Measurements from ENCODE around the gene TAAR2. TPM values are rescaled to one million over a fixed set of nuclear protein-coding genes. Genes with fewer than 3 reads are reported as not detected.

TAAR2 gene
- total and polyA plus RNA-seq, 2 of the 13 experiments (the other 11 are each of a cell fraction or from before 2014, with no cell fraction given): not detected

DNA sequence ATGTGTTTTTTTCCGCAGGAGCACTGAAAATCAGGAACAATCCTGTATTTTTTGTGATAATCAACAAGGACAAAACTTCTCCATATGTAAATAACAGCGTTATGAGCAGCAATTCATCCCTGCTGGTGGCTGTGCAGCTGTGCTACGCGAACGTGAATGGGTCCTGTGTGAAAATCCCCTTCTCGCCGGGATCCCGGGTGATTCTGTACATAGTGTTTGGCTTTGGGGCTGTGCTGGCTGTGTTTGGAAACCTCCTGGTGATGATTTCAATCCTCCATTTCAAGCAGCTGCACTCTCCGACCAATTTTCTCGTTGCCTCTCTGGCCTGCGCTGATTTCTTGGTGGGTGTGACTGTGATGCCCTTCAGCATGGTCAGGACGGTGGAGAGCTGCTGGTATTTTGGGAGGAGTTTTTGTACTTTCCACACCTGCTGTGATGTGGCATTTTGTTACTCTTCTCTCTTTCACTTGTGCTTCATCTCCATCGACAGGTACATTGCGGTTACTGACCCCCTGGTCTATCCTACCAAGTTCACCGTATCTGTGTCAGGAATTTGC lies 53.8 kb downstream of the TAAR2 start, which contains the start of gene TAAR6:
Gene TAAR6, plus strand, starts transcription at position 102 of the 557 bp plus-strand sequence. Its CDS starts 0 bp downstream, at position 102.
- H4K20me1 ChIP-seq (ENCODE audit: insufficient read depth, low read length): no peaks in the 10 kb centered on the region; the same call in 1 of the 2 replicates
- no peak for ATAC-seq
- no peak for DNase-seq (ENCODE audit: low spot score)
- no peak for FAIRE-seq
- no peak for TF ChIP-seq REPIN1 (CRISPR knock-in tag; IDR thresholded peaks at IDR 0.05; ENCODE audit: borderline replicate concordance, low read depth)
- TF ChIP-seq ASH2L (IDR thresholded peaks at IDR 0.05; ENCODE audit: insufficient read length, low read depth, low read length): no peak
- no peak for TF ChIP-seq JUND (CRISPR knock-in tag; IDR thresholded peaks at IDR 0.05)
- TF ChIP-seq SALL2 (CRISPR knock-in tag; IDR thresholded peaks at IDR 0.05): no peak
- TF ChIP-seq TEAD3 (CRISPR knock-in tag; optimal IDR thresholded peaks at IDR 0.05; ENCODE audit: borderline replicate concordance): no peak
- H3K27ac ChIP-seq (ENCODE audit: extremely low read length, insufficient read depth, low read length): no peak within 1 kb of the TSS
- H3K4me2 ChIP-seq (ENCODE audit: low read depth, low read length): no peak within 1 kb of the TSS
- H3K4me3 ChIP-seq (replicated peaks in 1 of 3; ENCODE audit: insufficient read depth in 1 of 3, low read depth in 2 of 3, low read length in 3 of 3): no peak within 1 kb of the TSS
- H3K9me3 ChIP-seq (ENCODE audit: low read length): no peaks in the 10 kb centered on the region
- ChIA-PET POLR2A (no interaction called here), CTCF (ENCODE audit: low intra/inter-chr PET ratio, low total read pairs) (no interaction called here)
- H3K4me1 ChIP-seq (ENCODE audit: insufficient read depth, low read length): no peaks in the 10 kb centered on the region
- in situ Hi-C loops (cut with HindIII; ENCODE audit: extremely low pct_ligation_motif_present, low pct_unique_long_range_greater_than_20kb) (no loop called here), intact Hi-C loops (cut with micrococcal nuclease; ENCODE audit: unreplicated experiment) (no loop called here)
- H3K27me3 ChIP-seq (ENCODE audit: control insufficient read depth in 1 of 2, insufficient read depth in 2 of 2, low read length in 2 of 2): no peaks in the 10 kb centered on the region; a peak in 1 of 5 replicates
- no peaks in the 10 kb centered on the region for H3K79me2 ChIP-seq (ENCODE audit: insufficient read depth, low read length)
- no peaks in the 10 kb centered on the region for H3K36me3 ChIP-seq (replicated peaks in 1 of 2; ENCODE audit: control insufficient read depth in 1 of 2, insufficient read depth in 2 of 2, low read length in 2 of 2)
- H3K9ac ChIP-seq (ENCODE audit: insufficient read depth, low read depth, low read length): no peak within 1 kb of the TSS
- H2AFZ ChIP-seq (ENCODE audit: low read length): no peak within 1 kb of the TSS
- WGBS (ENCODE audit: low lambda C conversion rate): 51% methylated on average over 15 of the region's 15 CpGs
- no TSS peak for BruUV-seq (replicated peaks)

DNA sequence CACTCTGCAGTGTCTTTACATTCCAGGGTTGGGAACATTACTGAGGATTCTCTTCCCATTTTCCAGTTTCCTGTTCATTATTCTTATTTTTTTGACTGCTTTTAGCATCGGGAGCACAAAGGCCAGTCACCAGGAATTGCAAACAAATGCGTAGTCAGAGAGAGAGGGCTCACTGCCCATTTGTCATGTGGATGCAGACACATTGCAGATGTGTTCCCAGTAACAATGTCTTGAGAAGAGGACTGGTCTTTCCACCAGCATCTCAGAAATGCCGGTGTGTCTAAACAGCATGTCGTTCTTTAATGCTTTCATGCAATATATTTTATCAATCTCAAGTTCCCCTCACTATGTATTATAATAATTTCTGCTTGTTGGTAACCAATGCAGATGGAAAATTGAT lies 54.9 kb downstream of the TAAR2 start:
- in situ Hi-C loops (cut with HindIII; ENCODE audit: extremely low pct_ligation_motif_present, low pct_unique_long_range_greater_than_20kb): no loop called here

More for the DNA sequence above, 54.9 kb downstream of the TAAR2 start:
- Histone ChIP-seq H3K4me1 (ENCODE audit: insufficient read depth, low read length) (no peaks in the 10 kb centered on the region), H3K9me3 (ENCODE audit: low read length) (no peaks in the 10 kb centered on the region), H2AFZ (ENCODE audit: low read length) (no peak overlapping the region), H3K4me3 (replicated peaks in 1 of 3; ENCODE audit: insufficient read depth in 1 of 3, low read depth in 2 of 3, low read length in 3 of 3) (no peak overlapping the region), H4K20me1 (ENCODE audit: insufficient read depth, low read length) (no peaks in the 10 kb centered on the region; the same call in 1 of the 2 replicates), H3K36me3 (replicated peaks in 1 of 2; ENCODE audit: control insufficient read depth in 1 of 2, insufficient read depth in 2 of 2, low read length in 2 of 2) (no peaks in the 10 kb centered on the region), H3K79me2 (ENCODE audit: insufficient read depth, low read length) (no peaks in the 10 kb centered on the region), H3K4me2 (ENCODE audit: low read depth, low read length) (no peak overlapping the region), H3K9ac (ENCODE audit: insufficient read depth, low read depth, low read length) (no peak overlapping the region), H3K27ac (ENCODE audit: extremely low read length, insufficient read depth, low read length) (no peak overlapping the region), H3K27me3 (ENCODE audit: control insufficient read depth in 1 of 2, insufficient read depth in 2 of 2, low read length in 2 of 2) (no peaks in the 10 kb centered on the region; a peak in 1 of 5 replicates)
- POLR2A ChIA-PET: no interaction called here
- no peak for DNase-seq (ENCODE audit: low spot score)
- WGBS (ENCODE audit: low lambda C conversion rate): 41% methylated on average over 4 of the region's 4 CpGs
- no peak for ATAC-seq
- CTCF ChIA-PET (ENCODE audit: low intra/inter-chr PET ratio, low total read pairs): no interaction called here
- intact Hi-C loops (cut with micrococcal nuclease; ENCODE audit: unreplicated experiment): no loop called here
- FAIRE-seq: no peak
- no TSS peak for BruUV-seq (replicated peaks)
- TF ChIP-seq MTF2 (CRISPR knock-in tag; IDR thresholded peaks at IDR 0.05; ENCODE audit: borderline replicate concordance): no peak
